ENCODE data around the gene STMP1. TPM values are rescaled to one million over a fixed set of nuclear protein-coding genes. Genes with fewer than 3 reads are reported as not detected.

The STMP1 gene
- total and polyA plus RNA-seq, 2 experiments from 2014 or later = 17.7 to 91.1 TPM

- Histone ChIP-seq H3K9me3 (ENCODE audit: low read depth) (no peaks in the 10 kb centered on the region), H3K4me3 (no peak overlapping the region), H3K36me3 (no peaks in the 10 kb centered on the region), H3K27ac (peak overlapping the region; percentile 86), H3K4me1 (ENCODE audit: low read depth) (peaks cover 22% of the 10 kb centered on the region), H3K27me3 (no peaks in the 10 kb centered on the region)
- DNase-seq (ENCODE audit: low read depth in 1 of 2, low spot score in 1 of 2) = peak in 1 of 2 donors; percentile 78
- TF ChIP-seq CTCF (IDR thresholded peaks at IDR 0.05; ENCODE audit: low read depth, low read length) = no peak
Observed at GRCh38 chr7:135681762-135682161, 19.4 kb downstream of the STMP1 start.

GRCh38 chr7:135682191-135682590, 19.9 kb downstream of the STMP1 start:
- Histone ChIP-seq H3K9me3 (ENCODE audit: low read depth) (no peaks in the 10 kb centered on the region), H3K27me3 (no peaks in the 10 kb centered on the region), H3K27ac (peak overlapping the region; percentile 86), H3K4me1 (ENCODE audit: low read depth) (peaks cover 22% of the 10 kb centered on the region), H3K4me3 (no peak overlapping the region), H3K36me3 (peaks cover under 1% of the 10 kb centered on the region)
- no peak for DNase-seq (ENCODE audit: low read depth in 1 of 2, low spot score in 1 of 2)
- no peak for TF ChIP-seq CTCF (IDR thresholded peaks at IDR 0.05; ENCODE audit: low read depth, low read length)

GRCh38 chr7:135683609-135684008, 21.3 kb downstream of the STMP1 start:
- H3K4me1 ChIP-seq (ENCODE audit: low read depth) = peaks cover 22% of the 10 kb centered on the region
- peaks cover 3% of the 10 kb centered on the region for H3K36me3 ChIP-seq
- no peak for TF ChIP-seq CTCF (IDR thresholded peaks at IDR 0.05; ENCODE audit: low read depth, low read length)
- H3K9me3 ChIP-seq (ENCODE audit: low read depth) = no peaks in the 10 kb centered on the region
- H3K27me3 ChIP-seq = no peaks in the 10 kb centered on the region
- H3K4me3 ChIP-seq = no peak overlapping the region
- H3K27ac ChIP-seq = no peak overlapping the region
- DNase-seq (ENCODE audit: low read depth in 1 of 2, low spot score in 1 of 2) = no peak

GRCh38 chr7:135684136-135684535, 21.8 kb downstream of the STMP1 start:
- Histone ChIP-seq H3K4me1 (ENCODE audit: low read depth) (peaks cover 22% of the 10 kb centered on the region), H3K27me3 (no peaks in the 10 kb centered on the region), H3K27ac (no peak overlapping the region), H3K36me3 (peaks cover 6% of the 10 kb centered on the region), H3K4me3 (no peak overlapping the region), H3K9me3 (ENCODE audit: low read depth) (no peaks in the 10 kb centered on the region)
- no peak for TF ChIP-seq CTCF (IDR thresholded peaks at IDR 0.05; ENCODE audit: low read depth, low read length)
- peak in 1 of 2 donors; percentile 51 for DNase-seq (ENCODE audit: low read depth in 1 of 2, low spot score in 1 of 2)

GRCh38 chr7:135684699-135685098, 22.4 kb downstream of the STMP1 start:
- Histone ChIP-seq H3K27ac (no peak overlapping the region), H3K36me3 (peaks cover 11% of the 10 kb centered on the region), H3K4me3 (no peak overlapping the region), H3K4me1 (ENCODE audit: low read depth) (peaks cover 22% of the 10 kb centered on the region), H3K27me3 (no peaks in the 10 kb centered on the region), H3K9me3 (ENCODE audit: low read depth) (no peaks in the 10 kb centered on the region)
- TF ChIP-seq CTCF (IDR thresholded peaks at IDR 0.05; ENCODE audit: low read depth, low read length) = no peak
- no peak for DNase-seq (ENCODE audit: low read depth in 1 of 2, low spot score in 1 of 2)
